H1 (cell line): ENCODE measurements around the gene SARNP. TPM values are rescaled to one million over a fixed set of nuclear protein-coding genes. Genes with fewer than 3 reads are reported as not detected.

Experiments
- CTCF ChIA-PET: fragments of 300-600 bp; sonication (Branson Sonifier 250); formaldehyde crosslinking; loops from one replicate; lab custom pipeline; 2021; ENCODE audit not compliant: partially characterized antibody; lab: Charles Lee
- POLR2A ChIA-PET: fragments of 300-600 bp; sonication (Branson Sonifier 250); formaldehyde crosslinking; loops from one replicate; lab custom pipeline; 2021; ENCODE audit warnings: inconsistent platforms; ENCODE audit not compliant: partially characterized antibody; lab: Charles Lee
- DNase-seq, 2 experiments: peaks; one replicate each; pipeline versions ENCODE4 v3.0.0 to v3.0.0-alpha.2; 2010 to 2022; ENCODE audit warnings: low spot score in 2 of 2, low read depth in 1 of 2, mixed read lengths in 1 of 2
- FAIRE-seq: peaks from 2 replicates; lab custom pipeline; 2011; peaks lifted over from hg19 to GRCh38; lab: Jason Lieb, UNC
- H2AFZ ChIP-seq: 2 replicates; pipeline ENCODE4 v1.8.1; 2012; ENCODE audit warnings: low read length, inconsistent platforms
- H2AK5ac ChIP-seq: 2 replicates; pipeline ENCODE4 v1.6.1; 2013; ENCODE audit warnings: low read depth, low read length
- H2BK120ac ChIP-seq: replicated peaks from 2 replicates; pipeline ENCODE3; 2013; ENCODE audit warnings: low read depth, low read length, inconsistent platforms
- H2BK12ac ChIP-seq: 2 replicates; pipeline ENCODE4 v1.6.1; 2013; ENCODE audit warnings: low read depth, low read length
- H2BK15ac ChIP-seq: 2 replicates; pipeline ENCODE4 v1.6.1; 2013; ENCODE audit warnings: low read length
- H2BK20ac ChIP-seq: 2 replicates; pipeline ENCODE4 v1.6.1; 2013; ENCODE audit warnings: low read length
- H2BK5ac ChIP-seq: 2 replicates; pipeline ENCODE4 v1.6.1; 2013; ENCODE audit warnings: low read depth, low read length
- H3K14ac ChIP-seq: 2 replicates; pipeline ENCODE4 v1.6.1; 2013; ENCODE audit warnings: inconsistent platforms; ENCODE audit not compliant: insufficient read length
- H3K18ac ChIP-seq: 2 replicates; pipeline ENCODE4 v1.6.1; 2013; ENCODE audit warnings: low read length; ENCODE audit errors: extremely low read depth
- H3K23ac ChIP-seq: 2 replicates; pipeline ENCODE4 v1.6.1; 2013; ENCODE audit warnings: inconsistent platforms; ENCODE audit not compliant: insufficient read length
- H3K23me2 ChIP-seq: 2 replicates; pipeline ENCODE4 v1.6.1; 2013; ENCODE audit warnings: low read depth, low read length
- H3K27ac ChIP-seq: 2 replicates; pipeline ENCODE4 v1.6.1; 2011; ENCODE audit warnings: low read depth, low read length, inconsistent platforms
- H3K27me3 ChIP-seq, 4 experiments: replicated peaks in 1 of 4; 1 replicate in 1 of 4; 2 replicates in 3 of 4; pipeline versions ENCODE4 v1.6.1 to v1.8.1; 2011 to 2013; ENCODE audit warnings: low read length in 3 of 4, mild to moderate bottlenecking in 3 of 4, inconsistent platforms in 2 of 4, mixed read lengths in 2 of 4, moderate library complexity in 1 of 4; ENCODE audit not compliant: control insufficient read depth in 3 of 4, insufficient read depth in 3 of 4; ENCODE audit errors: extremely low read depth in 1 of 4
- H3K36me3 ChIP-seq, 4 experiments: 2 replicates each; pipeline versions ENCODE4 v1.6.1 to v1.8.1; 2011 to 2013; ENCODE audit warnings: mild to moderate bottlenecking in 4 of 4, low read length in 3 of 4, moderate library complexity in 2 of 4, control low read depth in 1 of 4, inconsistent platforms in 1 of 4; ENCODE audit not compliant: insufficient read depth in 4 of 4, control insufficient read depth in 2 of 4
- H3K4ac ChIP-seq: replicated peaks from 2 replicates; pipeline ENCODE3; 2013; ENCODE audit warnings: low read length, low read depth, mixed read lengths, inconsistent platforms; ENCODE audit not compliant: insufficient read length
- H3K4me1 ChIP-seq, 4 experiments: replicated peaks in 1 of 4; 1 replicate in 1 of 4; 2 replicates in 3 of 4; pipeline versions ENCODE4 v1.6.1 to v1.8.1; 2011 to 2013; ENCODE audit warnings: low read length in 3 of 4, inconsistent platforms in 2 of 4, mixed read lengths in 1 of 4; ENCODE audit not compliant: insufficient read depth in 4 of 4, control insufficient read depth in 3 of 4
- H3K4me2 ChIP-seq, 2 experiments: 2 replicates each; pipeline versions ENCODE4 v1.6.1 to v1.8.1; 2011 to 2013; ENCODE audit warnings: low read depth in 2 of 2, low read length in 2 of 2, control low read depth in 1 of 2, inconsistent platforms in 1 of 2, mild to moderate bottlenecking in 1 of 2; ENCODE audit not compliant: insufficient read depth in 1 of 2
- H3K4me3 ChIP-seq, 4 experiments: fragments of 200-600, 300-600 bp in 1 of 4; sonication (generic), shearing (Covaris generic), sonication (Bioruptor Twin) in 1 of 4; 2 replicates each; pipeline versions ENCODE4 v1.5.1 to v1.8.1; 2011 to 2016; ENCODE audit warnings: low read length in 4 of 4, low read depth in 3 of 4, control low read depth in 2 of 4, inconsistent platforms in 2 of 4, mild to moderate bottlenecking in 2 of 4, mixed read lengths in 1 of 4, moderate library complexity in 1 of 4; ENCODE audit not compliant: insufficient read depth in 2 of 4; ENCODE audit errors: extremely low read depth in 1 of 4
- H3K56ac ChIP-seq: replicated peaks from 2 replicates; pipeline ENCODE3; 2013; ENCODE audit warnings: low read depth, mild to moderate bottlenecking, mixed read lengths, low read length, inconsistent platforms; ENCODE audit not compliant: insufficient read length
- H3K79me1 ChIP-seq: 2 replicates; pipeline ENCODE4 v1.6.1; 2013; ENCODE audit warnings: low read depth, low read length, control low read depth
- H3K79me2 ChIP-seq, 2 experiments: 2 replicates each; pipeline versions ENCODE4 v1.6.1 to v1.8.1; 2012 to 2013; ENCODE audit warnings: low read length in 2 of 2, mild to moderate bottlenecking in 2 of 2, inconsistent platforms in 1 of 2; ENCODE audit not compliant: insufficient read depth in 2 of 2, control insufficient read depth in 1 of 2
- H3K9ac ChIP-seq, 4 experiments: replicated peaks in 1 of 4; 1 replicate in 1 of 4; 2 replicates in 3 of 4; pipeline versions ENCODE4 v1.6.1 to v1.8.1; 2011 to 2013; ENCODE audit warnings: low read depth in 3 of 4, low read length in 3 of 4, control low read depth in 2 of 4, mild to moderate bottlenecking in 2 of 4, moderate library complexity in 2 of 4, inconsistent platforms in 1 of 4; ENCODE audit errors: extremely low read depth in 1 of 4
- H3K9me3 ChIP-seq, 2 experiments: 2 replicates each; pipeline versions ENCODE4 v1.6.1 to v1.8.1; 2012 to 2013; ENCODE audit warnings: mild to moderate bottlenecking in 2 of 2, moderate library complexity in 2 of 2, control low read depth in 1 of 2, inconsistent platforms in 1 of 2, low read depth in 1 of 2, low read length in 1 of 2, mixed read lengths in 1 of 2; ENCODE audit not compliant: insufficient read depth in 2 of 2
- H4K20me1 ChIP-seq, 2 experiments: replicated peaks in 1 of 2; 2 replicates each; pipeline versions ENCODE3 to v1.8.1; 2011 to 2013; ENCODE audit warnings: inconsistent platforms in 2 of 2, low read length in 2 of 2, mild to moderate bottlenecking in 1 of 2; ENCODE audit not compliant: insufficient read depth in 2 of 2, control insufficient read depth in 1 of 2
- H4K5ac ChIP-seq: 2 replicates; pipeline ENCODE4 v1.6.1; 2013; ENCODE audit warnings: low read length, low read depth, mixed read lengths, inconsistent platforms; ENCODE audit not compliant: insufficient read length
- H4K8ac ChIP-seq: 2 replicates; pipeline ENCODE4 v1.8.0; 2013; ENCODE audit warnings: mild to moderate bottlenecking, moderate library complexity, low read length, inconsistent platforms; ENCODE audit not compliant: insufficient read depth; ENCODE audit errors: extremely low read depth
- H4K91ac ChIP-seq: replicated peaks from 2 replicates; pipeline ENCODE3; 2013; ENCODE audit warnings: low read length, mixed read lengths, inconsistent platforms; ENCODE audit not compliant: insufficient read length
- ASH2L ChIP-seq: fragments of 200-600, 300-600 bp; sonication (generic); IDR thresholded peaks from one replicate; pipeline ENCODE4 v1.7.1; 2017; ENCODE audit warnings: low read length
- BCL11A ChIP-seq, 2 experiments: IDR thresholded peaks; one replicate each; pipeline ENCODE4 v1.6.1; 2011; ENCODE audit warnings: low read depth in 2 of 2, low read length in 2 of 2, mild to moderate bottlenecking in 2 of 2
- CEBPB ChIP-seq: IDR thresholded peaks from 2 replicates; pipeline ENCODE4 v1.6.1; 2012; ENCODE audit warnings: low read depth, low read length
- EGR1 ChIP-seq: IDR thresholded peaks from 2 replicates; pipeline ENCODE4 v1.6.1; 2011; ENCODE audit warnings: low read depth, low read length, borderline replicate concordance
- GTF2F1 ChIP-seq: IDR thresholded peaks from 2 replicates; pipeline ENCODE4 v1.6.1; 2012; ENCODE audit warnings: low read depth, low read length, improper control_type of control experiment, borderline replicate concordance
- HDAC2 ChIP-seq, 2 experiments: fragments of 300-600 bp in 1 of 2; sonication (generic) in 1 of 2; IDR thresholded peaks; 2 replicates each; pipeline ENCODE4 v1.6.1; 2011 to 2012; ENCODE audit warnings: low read depth in 2 of 2, low read length in 2 of 2, mild to moderate bottlenecking in 2 of 2, moderate library complexity in 2 of 2, borderline replicate concordance in 1 of 2, inconsistent platforms in 1 of 2
- KDM5A ChIP-seq: fragments of 200-600 bp; IDR thresholded peaks from 2 replicates; pipeline ENCODE4 v1.7.1; 2012; ENCODE audit warnings: mild to moderate bottlenecking, low read length, inconsistent platforms, mixed read lengths
- NRF1 ChIP-seq: IDR thresholded peaks from 2 replicates; pipeline ENCODE4 v1.6.1; 2011; ENCODE audit warnings: mild to moderate bottlenecking, low read depth, low read length, improper control_type of control experiment
- SUZ12 ChIP-seq: fragments of 200-600 bp; sonication (generic); IDR thresholded peaks from 2 replicates; pipeline ENCODE4 v1.6.1; 2012; ENCODE audit warnings: mild to moderate bottlenecking, inconsistent platforms, low read length, moderate library complexity, mixed read lengths
- WGBS, 2 experiments: shearing (Covaris generic) in 1 of 2; methylation state at CpG; one replicate each; pipeline versions ENCODE4 v1.1.6 to v1.1.7; 2013 to 2015; ENCODE audit warnings: low lambda C conversion rate in 2 of 2, mixed read lengths in 2 of 2, inconsistent platforms in 1 of 2, low coverage in 1 of 2, missing lambda C conversion rate in 1 of 2; ENCODE audit not compliant: insufficient replicate concordance in 2 of 2, insufficient coverage in 1 of 2, insufficient read length in 1 of 2; ENCODE audit errors: extremely low coverage in 1 of 2, missing lambda C conversion rate in 1 of 2; 5-methylcytosine and 5-hydroxymethylcytosine counted together
- polyA plus RNA-seq, 7 experiments: library from polyadenylated mRNA; depleted of rRNA in 3 of 7; stranded (reverse) in 5 of 7; unstranded in 2 of 7; fragments of >200 nt in 5 of 7; fragments of 200-250 nt in 2 of 7; gene quantifications; 1 replicate in 5 of 7; 2 replicates in 1 of 7; 4 replicates in 1 of 7; pipeline versions ENCODE4 v1.2.1 to v1.2.3, GENCODE V29; 2011 to 2013; ENCODE audit warnings: missing spikeins in 2 of 7, mixed read lengths in 2 of 7
- total RNA-seq: library from RNA; stranded (reverse); fragmentation: NEBNext Ultra II Directional; extraction: Animal tissue kit (Norgen Biotek cat#: 25700); gene quantifications from 2 replicates; pipeline ENCODE4 v1.2.1, GENCODE V29; 2021

The SARNP gene
- total and polyA plus RNA-seq, 2 of the 8 experiments (the other 6 are each of a cell fraction or from before 2014, with no cell fraction given): 114 to 226 TPM

- Histone ChIP-seq H2BK15ac (no peak overlapping the region), H3K27me3 (no peaks in the 10 kb centered on the region; a peak in 3 of 7 replicates), H3K9ac (no peak overlapping the region), H2AFZ (no peak overlapping the region), H3K14ac (no peak overlapping the region), H3K4ac (no peak overlapping the region), H3K18ac (no peak overlapping the region), H3K9me3 (no peaks in the 10 kb centered on the region), H3K79me2 (peaks cover 0 to 9% of the 10 kb centered on the region in 2 experiments; a peak in 1 of 4 replicates), H3K4me1 (peaks cover 7 to 27% (median 18%) of the 10 kb centered on the region in 4 experiments), H3K4me2 (no peak overlapping the region), H3K4me3 (no peak overlapping the region), H3K56ac (no peak overlapping the region), H2BK20ac (no peak overlapping the region), H4K20me1 (no peaks in the 10 kb centered on the region), H4K91ac (no peak overlapping the region), H3K23ac (no peak overlapping the region), H3K79me1 (peaks cover 5% of the 10 kb centered on the region), H2BK12ac (no peak overlapping the region), H3K36me3 (no peaks in the 10 kb centered on the region), H4K5ac (no peak overlapping the region), H2BK120ac (no peak overlapping the region), H3K23me2 (peaks cover 12% of the 10 kb centered on the region), H4K8ac (no peak overlapping the region), H2AK5ac (no peak overlapping the region), H2BK5ac (no peak overlapping the region), H3K27ac (no peak overlapping the region)
- DNase-seq (no peak), FAIRE-seq (no peak)
- ChIA-PET POLR2A (interaction anchor here (1.9 kb wide), 1 partner anchor 15 kb away, joined by 11 read pairs; the partner anchor contains the start of gene CD63), CTCF (interaction anchor here (0.6 to 4.6 kb wide), 2 partner anchors 24 to 1516 kb away, joined by 3 to 30 read pairs; no protein-coding TSS in a partner anchor)
- no peak for TF ChIP-seq HDAC2 (IDR thresholded peaks at IDR 0.05; ENCODE audit: borderline replicate concordance in 1 of 2, low read depth in 2 of 2, low read length in 2 of 2)
- no peak for TF ChIP-seq GTF2F1
- no peak for TF ChIP-seq EGR1
- TF ChIP-seq SUZ12: no peak
- TF ChIP-seq ASH2L: no peak
- TF ChIP-seq NRF1: no peak
- TF ChIP-seq CEBPB: no peak
- TF ChIP-seq KDM5A: no peak
- TF ChIP-seq BCL11A (IDR thresholded peaks at IDR 0.05; ENCODE audit: low read depth in 2 of 2, low read length in 2 of 2): no peak
- 90% methylated on average over 2 of the region's 2 CpGs; no CpG with 5 or more reads in 1 of the 2 experiments for WGBS, 2 experiments
Observed at GRCh38 chr12:55713721-55714120, 103.8 kb downstream of the SARNP start.
